HL-60 (cell line): ENCODE results near the gene SPNS3.

Experiments
- DNase-seq, 2 experiments: peaks; one replicate each; pipeline ENCODE4 v3.0.0-alpha.2; 2010 to 2020; ENCODE audit warnings: low read depth in 1 of 2, low spot score in 1 of 2
- H3K27ac ChIP-seq: fragments of 250-450 bp; sonication (Bioruptor Pico); replicated peaks from 2 replicates; pipeline ENCODE4 v1.5.1; 2020; ENCODE audit warnings: mild to moderate bottlenecking, moderate library complexity
- H3K27me3 ChIP-seq: fragments of 250-450 bp; sonication (Bioruptor Pico); 2 replicates; pipeline ENCODE4 v1.5.1; 2021; ENCODE audit warnings: mild to moderate bottlenecking, moderate library complexity; ENCODE audit not compliant: insufficient read depth, poor library complexity, severe bottlenecking
- H3K4me3 ChIP-seq: replicated peaks from 2 replicates; pipeline ENCODE4 v1.5.1; 2011; ENCODE audit warnings: mild to moderate bottlenecking, control low read depth, low read length; ENCODE audit not compliant: insufficient read depth
- CTCF ChIP-seq: IDR thresholded peaks from one replicate; pipeline ENCODE4 v1.5.1; 2011; ENCODE audit warnings: low read length, control low read depth, inconsistent platforms; ENCODE audit not compliant: insufficient read depth
- GABPA ChIP-seq: IDR thresholded peaks from 2 replicates; pipeline ENCODE4 v1.6.1; 2012; ENCODE audit warnings: low read depth
- POLR2AphosphoS5 ChIP-seq: IDR thresholded peaks from 2 replicates; pipeline ENCODE4 v1.6.1; 2012; ENCODE audit warnings: low read depth
- REST ChIP-seq: IDR thresholded peaks from 2 replicates; pipeline ENCODE4 v1.6.1; 2012; ENCODE audit warnings: low read depth; ENCODE audit not compliant: insufficient replicate concordance
- SPI1 ChIP-seq: IDR thresholded peaks from 2 replicates; pipeline ENCODE4 v1.6.1; 2012; ENCODE audit warnings: low read depth, mild to moderate bottlenecking, borderline replicate concordance

SPNS3 gene

DNA sequence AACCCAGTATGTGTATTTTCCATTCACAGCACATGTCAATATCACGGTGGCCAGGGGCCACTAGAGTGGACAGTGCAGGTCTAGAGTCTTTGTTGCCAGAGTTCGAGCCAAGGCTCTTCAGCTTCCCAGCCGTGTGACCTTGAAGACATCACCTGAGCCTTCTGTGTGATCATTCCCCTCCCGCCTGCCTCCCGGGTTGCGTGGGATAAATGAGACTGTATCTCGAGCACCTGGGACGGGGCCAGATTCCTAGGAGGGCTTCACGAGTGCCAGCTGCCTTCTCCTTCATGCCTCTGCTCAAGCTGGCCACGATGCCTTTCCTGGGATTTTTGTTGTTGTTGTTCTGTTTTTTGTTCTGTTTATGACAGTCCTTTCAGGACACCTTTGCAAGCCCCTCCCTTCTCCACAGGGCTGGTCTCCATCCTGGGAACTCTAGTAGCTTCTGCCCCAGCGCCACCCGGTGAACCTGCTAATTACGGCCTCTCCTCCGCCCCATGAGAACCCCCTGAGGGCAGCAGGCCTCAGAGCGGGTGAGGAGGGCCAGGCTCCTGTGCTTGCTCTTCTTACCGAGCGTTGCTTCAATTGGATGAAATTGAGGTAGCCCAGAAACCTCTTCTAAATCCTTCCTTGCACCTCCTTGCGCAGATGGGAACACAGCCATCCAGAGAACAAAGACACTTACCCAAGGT, 68.9 kb downstream of the SPNS3 start:
- H3K27ac ChIP-seq, result no peak overlapping the region
- no peak for DNase-seq
- no peaks in the 10 kb centered on the region for H3K27me3 ChIP-seq
- no peak overlapping the region for H3K4me3 ChIP-seq
- TF ChIP-seq SPI1, result no peak
- TF ChIP-seq REST, result no peak
- TF ChIP-seq GABPA, result no peak
- TF ChIP-seq POLR2AphosphoS5, result no peak

GRCh38 chr17:4503283-4504025, 69.7 kb downstream of the SPNS3 start:
- TF ChIP-seq SPI1 (no peak), GABPA (no peak), CTCF (no peak), REST (no peak), POLR2AphosphoS5 (no peak)
- Histone ChIP-seq H3K27ac (no peak overlapping the region), H3K27me3 (no peaks in the 10 kb centered on the region), H3K4me3 (no peak overlapping the region)
- DNase-seq, result no peak

- DNase-seq, result peak in 1 of 2 experiments; percentile 21
- Histone ChIP-seq H3K27me3 (no peaks in the 10 kb centered on the region), H3K4me3 (no peak overlapping the region), H3K27ac (no peak overlapping the region)
- TF ChIP-seq SPI1 (peak; percentile 48; the same call in 1 of the 2 replicates), REST (no peak)
Measured at GRCh38 chr17:4504188-4504587, 70.4 kb downstream of the SPNS3 start.

DNA sequence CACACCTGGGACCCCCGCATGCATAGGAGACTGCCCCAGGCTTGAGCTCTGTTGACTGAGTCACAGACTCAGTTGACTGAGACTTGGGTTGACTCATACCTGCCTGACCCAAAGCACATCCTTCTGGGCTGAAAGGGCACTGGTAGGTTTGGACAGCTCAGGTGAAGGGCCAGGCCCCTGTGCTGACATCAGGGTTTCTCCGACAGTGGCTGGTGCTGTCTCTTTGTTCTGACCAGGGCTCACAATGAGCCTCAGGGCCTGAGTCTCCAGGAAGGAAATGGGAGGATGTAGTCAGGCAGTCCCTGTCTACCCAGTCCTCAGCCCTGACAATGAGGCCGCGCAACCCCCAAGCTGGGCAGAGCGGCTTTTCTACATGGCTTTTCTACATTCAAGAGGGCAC, 71.4 kb downstream of the SPNS3 start:
- Histone ChIP-seq H3K27me3 (no peaks in the 10 kb centered on the region), H3K4me3 (no peak overlapping the region), H3K27ac (no peak overlapping the region)
- TF ChIP-seq REST, result no peak
- no peak for DNase-seq
